Measurements from ENCODE around the gene GLDC. TPM values are rescaled to one million over a fixed set of nuclear protein-coding genes. Genes with fewer than 3 reads are reported as not detected.

The GLDC gene
- total RNA-seq, 2 experiments from 2014 or later, result not detected

- ChIA-PET POLR2A (no interaction called here), CTCF (ENCODE audit: unreplicated experiment) (no interaction called here)
- Histone ChIP-seq H2AFZ (ENCODE audit: low read length) (no peak overlapping the region), H3K36me3 (ENCODE audit: insufficient read depth, low read length) (no peaks in the 10 kb centered on the region), H3K4me2 (ENCODE audit: low read length) (no peak overlapping the region), H3K27ac (ENCODE audit: low read depth, low read length, poor library complexity, severe bottlenecking) (no peak overlapping the region), H4K20me1 (ENCODE audit: insufficient read depth, low read length) (no peaks in the 10 kb centered on the region), H3K4me1 (ENCODE audit: insufficient read depth, low read length, poor library complexity, severe bottlenecking) (no peaks in the 10 kb centered on the region), H3K79me2 (ENCODE audit: insufficient read depth, low read depth, low read length) (no peaks in the 10 kb centered on the region), H3K4me3 (ENCODE audit: low read depth, low read length, poor library complexity, severe bottlenecking) (no peak overlapping the region), H3K9me3 (ENCODE audit: low read length) (no peaks in the 10 kb centered on the region), H3K9me2 (ENCODE audit: insufficient read depth, low read length) (no peaks in the 10 kb centered on the region)
- no peak for TF ChIP-seq CTCF (conservative IDR thresholded peaks at IDR 0.05; ENCODE audit: low read length)
- BruUV-seq (replicated peaks), result no TSS peak
- no peak for DNase-seq (ENCODE audit: low spot score)
- intact Hi-C loops (cut with micrococcal nuclease; ENCODE audit: unreplicated experiment), result no loop called here
Observed at GRCh38 chr9:6620796-6621195, 24.7 kb downstream of the GLDC start.

DNA sequence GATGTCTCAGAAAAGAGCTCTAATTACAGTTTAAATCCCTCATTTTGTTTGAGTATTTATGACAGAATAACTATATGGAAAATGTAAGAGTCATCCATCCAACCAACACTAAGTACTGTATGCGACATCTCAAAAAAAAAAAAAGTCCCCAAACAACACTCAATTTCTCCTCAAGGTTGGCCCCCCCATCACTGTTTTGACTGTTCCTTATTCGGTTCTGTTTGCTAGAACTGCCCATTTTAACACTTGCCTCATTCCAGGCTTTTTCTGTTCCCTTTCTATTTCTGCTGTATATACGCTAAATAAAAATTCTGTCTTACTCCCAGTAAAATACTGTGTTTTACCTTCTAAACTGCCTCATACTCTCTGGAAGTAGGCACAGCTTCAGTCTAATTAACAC, 25.2 kb downstream of the GLDC start:
- Histone ChIP-seq H3K79me2 (ENCODE audit: insufficient read depth, low read depth, low read length) (no peaks in the 10 kb centered on the region), H2AFZ (ENCODE audit: low read length) (no peak overlapping the region), H3K9me2 (ENCODE audit: insufficient read depth, low read length) (no peaks in the 10 kb centered on the region), H3K4me2 (ENCODE audit: low read length) (no peak overlapping the region), H3K27ac (ENCODE audit: low read depth, low read length, poor library complexity, severe bottlenecking) (no peak overlapping the region), H3K4me3 (ENCODE audit: low read depth, low read length, poor library complexity, severe bottlenecking) (no peak overlapping the region), H3K9me3 (ENCODE audit: low read length) (no peaks in the 10 kb centered on the region), H3K4me1 (ENCODE audit: insufficient read depth, low read length, poor library complexity, severe bottlenecking) (no peaks in the 10 kb centered on the region), H4K20me1 (ENCODE audit: insufficient read depth, low read length) (no peaks in the 10 kb centered on the region), H3K36me3 (ENCODE audit: insufficient read depth, low read length) (no peaks in the 10 kb centered on the region)
- CTCF ChIA-PET (ENCODE audit: unreplicated experiment), result no interaction called here
- POLR2A ChIA-PET, result no interaction called here
- intact Hi-C loops (cut with micrococcal nuclease; ENCODE audit: unreplicated experiment), result no loop called here
- TF ChIP-seq EZH2phosphoT487 (IDR thresholded peaks at IDR 0.05; ENCODE audit: borderline replicate concordance, low read depth, low read length), result no peak
- TF ChIP-seq CTCF (conservative IDR thresholded peaks at IDR 0.05; ENCODE audit: low read length), result no peak
- BruUV-seq (replicated peaks), result no TSS peak
- no peak for DNase-seq (ENCODE audit: low spot score)

GRCh38 chr9:6619909-6620308, 25.6 kb downstream of the GLDC start:
- H3K36me3 ChIP-seq (ENCODE audit: insufficient read depth, low read length), result no peaks in the 10 kb centered on the region
- BruUV-seq (replicated peaks), result no TSS peak
- CTCF ChIA-PET (ENCODE audit: unreplicated experiment), result no interaction called here

More at GRCh38 chr9:6619909-6620308, 25.6 kb downstream of the GLDC start:
- Histone ChIP-seq H3K4me1 (ENCODE audit: insufficient read depth, low read length, poor library complexity, severe bottlenecking) (no peaks in the 10 kb centered on the region), H4K20me1 (ENCODE audit: insufficient read depth, low read length) (no peaks in the 10 kb centered on the region), H3K79me2 (ENCODE audit: insufficient read depth, low read depth, low read length) (no peaks in the 10 kb centered on the region), H2AFZ (ENCODE audit: low read length) (no peak overlapping the region), H3K9me3 (ENCODE audit: low read length) (no peaks in the 10 kb centered on the region), H3K4me3 (ENCODE audit: low read depth, low read length, poor library complexity, severe bottlenecking) (no peak overlapping the region), H3K9me2 (ENCODE audit: insufficient read depth, low read length) (no peaks in the 10 kb centered on the region), H3K27ac (ENCODE audit: low read depth, low read length, poor library complexity, severe bottlenecking) (no peak overlapping the region), H3K4me2 (ENCODE audit: low read length) (no peak overlapping the region)
- POLR2A ChIA-PET, result interaction anchor here (0.6 kb wide), 1 partner anchor 85 kb away, joined by 5 read pairs; no protein-coding TSS in a partner anchor
- no peak for TF ChIP-seq CTCF (conservative IDR thresholded peaks at IDR 0.05; ENCODE audit: low read length)
- no peak for TF ChIP-seq EZH2phosphoT487 (IDR thresholded peaks at IDR 0.05; ENCODE audit: borderline replicate concordance, low read depth, low read length)
- DNase-seq (ENCODE audit: low spot score), result no peak
- intact Hi-C loops (cut with micrococcal nuclease; ENCODE audit: unreplicated experiment), result no loop called here

Data from OCI-LY7 (cell line).